GM19025 (cell line): Measurements from ENCODE around the gene LSM7.
"Not testable (repeated sequence)": the region's sequence is repeated elsewhere in the genome, so short reads cannot be mapped to it uniquely, and the experiment has no call there.

Experiments used
- ATAC-seq: cut with Tn5 transposase; IDR thresholded peaks from one replicate; pipeline ENCODE4 v1.9.1; 2021; ENCODE audit warnings: mild to moderate bottlenecking, low read depth, moderate library complexity; ENCODE audit not compliant: unreplicated experiment

The LSM7 gene

DNA sequence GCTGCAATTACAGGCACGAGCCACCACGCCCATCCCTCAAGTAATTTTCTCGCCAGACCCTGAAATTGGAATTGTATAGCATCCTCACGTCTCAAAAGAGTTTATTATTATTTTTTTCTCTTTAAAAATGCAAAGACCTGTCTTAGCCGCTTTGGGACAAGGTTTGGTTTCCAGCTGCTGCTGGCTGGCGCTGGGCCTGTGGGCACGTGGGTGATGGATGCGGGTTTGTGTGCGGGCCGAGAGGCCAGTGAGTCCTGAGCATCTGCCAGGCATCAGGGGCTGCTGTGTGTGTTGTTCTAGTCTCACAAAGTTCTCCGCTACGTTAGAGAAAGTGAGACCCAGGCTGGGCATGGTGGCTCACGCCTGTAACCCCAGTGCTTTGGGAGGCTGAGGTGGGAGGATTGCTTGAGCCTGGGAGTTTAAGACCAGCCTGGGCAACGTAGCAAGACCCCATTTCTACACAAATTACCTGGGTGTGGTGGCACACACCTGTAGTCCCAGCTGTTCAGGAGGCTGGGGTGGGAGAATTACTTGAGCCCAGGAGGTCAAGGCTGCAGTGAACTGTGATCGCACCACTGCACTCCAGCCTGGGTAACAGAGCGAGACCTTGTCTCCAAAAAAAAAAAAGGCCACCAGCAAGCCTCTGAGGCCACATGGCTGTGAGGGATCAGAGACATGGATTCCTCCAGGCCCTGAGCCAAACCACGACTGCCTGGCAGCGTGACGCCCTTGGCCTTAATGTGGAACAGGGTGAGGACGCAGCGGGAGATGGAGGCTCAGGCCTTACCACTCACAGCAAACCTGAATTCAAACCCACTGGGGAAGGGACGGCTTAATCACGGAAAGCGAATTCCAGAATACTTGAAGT, 27.0 kb upstream of the LSM7 start:
- no peak for ATAC-seq

DNA sequence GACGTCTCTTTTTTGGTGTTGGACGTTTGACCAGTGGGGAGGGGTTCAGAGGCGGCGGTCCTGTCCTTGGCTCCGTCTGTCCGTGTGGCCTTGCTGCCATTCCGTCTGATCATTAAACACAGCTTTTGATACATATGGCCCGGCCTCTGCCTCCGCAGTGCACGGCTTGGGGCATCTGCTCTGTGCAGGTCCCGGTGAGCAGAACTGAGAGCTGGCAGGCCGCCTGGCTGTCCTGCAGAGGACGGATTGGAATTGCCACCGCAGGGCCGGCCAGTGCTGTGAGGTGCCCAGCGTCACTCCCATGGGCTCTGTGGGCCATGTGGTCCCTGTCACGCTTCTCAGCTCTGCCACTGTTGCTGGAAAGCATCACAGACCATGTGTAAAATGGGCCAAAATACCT, 26.3 kb upstream of the LSM7 start:
- no peak for ATAC-seq

DNA sequence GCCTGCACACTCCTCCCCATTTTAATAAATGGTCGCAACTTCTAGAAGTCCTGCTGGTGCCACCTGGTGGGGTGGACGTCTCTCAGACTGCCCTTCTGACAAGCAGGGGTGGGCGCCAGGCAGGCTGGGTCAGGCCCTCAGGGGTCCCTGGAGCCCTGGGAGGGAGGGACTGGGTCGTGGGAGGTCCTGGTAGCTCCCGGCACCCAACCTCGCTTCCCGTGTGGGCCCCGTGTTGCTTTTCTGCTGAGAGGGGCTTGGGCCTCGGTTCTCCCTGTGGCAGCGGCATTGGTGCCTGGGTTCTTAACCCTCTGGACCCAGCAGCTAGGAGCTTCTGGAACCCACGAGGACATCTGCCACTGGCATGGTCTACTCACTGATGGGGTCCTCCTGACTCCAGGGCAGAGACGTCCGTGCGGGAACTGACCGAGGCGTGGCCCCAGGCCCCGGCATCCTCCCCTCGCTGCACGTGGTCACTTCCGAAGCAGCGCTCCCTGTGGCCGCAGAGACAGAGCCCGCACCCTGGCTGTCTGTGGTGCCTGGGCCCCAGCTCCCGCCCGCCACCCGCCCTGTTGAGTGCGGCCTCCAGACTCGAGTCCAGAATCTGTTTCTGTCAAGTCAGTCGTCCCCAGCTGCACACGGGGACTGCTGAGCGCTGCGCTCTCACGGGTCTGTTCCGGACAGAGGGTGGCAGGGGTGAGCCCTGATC, 25.7 kb upstream of the LSM7 start:
- no peak for ATAC-seq

GRCh38 chr19:2353159-2353886, 24.9 kb upstream of the LSM7 start:
- ATAC-seq: no peak

GRCh38 chr19:2352121-2352520, 23.7 kb upstream of the LSM7 start:
- no peak for ATAC-seq

DNA sequence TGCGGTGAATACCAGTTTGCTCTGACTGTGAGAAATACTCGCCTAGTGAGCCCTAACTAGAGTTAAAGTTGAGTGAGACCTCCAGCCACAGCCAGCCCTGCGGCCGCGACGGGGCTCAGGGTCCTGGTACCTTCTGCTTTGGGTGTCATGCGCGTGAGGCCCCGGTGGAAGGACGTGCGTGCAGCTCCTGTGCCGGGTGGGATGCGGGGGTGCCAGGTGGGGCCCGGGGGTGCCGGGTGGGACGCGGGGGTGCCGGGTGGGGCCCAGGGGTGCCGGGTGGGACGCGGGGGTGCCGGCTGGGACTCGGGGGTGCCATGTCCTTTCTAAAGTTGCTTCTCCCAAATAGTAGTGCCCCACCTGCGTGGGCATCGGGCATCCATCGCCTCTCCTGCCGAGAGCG, 23.2 kb upstream of the LSM7 start:
- no peak for ATAC-seq

DNA sequence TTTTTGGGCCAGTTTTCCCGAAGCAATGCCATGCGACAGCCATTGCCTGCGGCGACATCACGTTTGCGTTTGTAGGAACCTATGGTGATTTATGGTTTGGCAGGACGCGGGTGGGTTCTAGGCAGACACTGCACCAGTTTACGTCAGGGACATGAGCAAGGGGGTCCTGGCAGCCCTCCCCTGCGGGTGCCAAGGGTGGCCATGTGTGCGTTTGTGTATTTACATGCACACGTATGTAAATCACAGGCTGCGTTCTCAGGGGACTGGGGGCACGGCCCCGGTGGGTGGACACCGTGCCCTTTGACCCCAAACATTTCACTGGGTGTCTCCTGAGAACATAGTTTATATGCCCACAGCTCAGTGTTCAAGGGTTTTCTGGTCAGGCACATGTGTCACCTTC, 22.3 kb upstream of the LSM7 start:
- no peak for ATAC-seq

- not testable (repeated sequence) for ATAC-seq
These were observed 21.4 kb upstream of the LSM7 start for GRCh38 chr19:2349818-2350217.

- ATAC-seq: no peak
These were observed 17.6 kb upstream of the LSM7 start for GRCh38 chr19:2345794-2346663.

DNA sequence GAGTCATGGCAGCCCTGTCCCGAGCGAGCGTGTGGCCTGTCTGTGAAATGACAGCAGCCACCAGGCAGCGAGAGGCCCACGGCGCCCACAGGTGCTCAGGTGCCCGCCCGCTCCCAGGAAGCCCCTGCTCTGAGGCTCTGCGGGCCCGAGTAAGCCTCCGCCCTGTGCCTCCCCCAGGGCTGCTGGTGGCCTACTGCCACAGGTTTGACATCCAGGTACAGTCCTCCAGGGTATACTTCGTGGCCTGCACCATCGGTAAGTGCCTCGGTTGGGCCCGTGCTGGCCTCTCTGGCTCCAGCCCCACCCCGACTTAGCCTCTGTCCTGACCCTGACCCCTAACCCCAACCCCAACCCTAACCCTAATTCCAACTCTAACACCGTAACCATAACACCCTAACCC, 16.7 kb upstream of the LSM7 start:
- ATAC-seq: no peak

GRCh38 chr19:2344381-2344870, 16.0 kb upstream of the LSM7 start:
- no peak for ATAC-seq

DNA sequence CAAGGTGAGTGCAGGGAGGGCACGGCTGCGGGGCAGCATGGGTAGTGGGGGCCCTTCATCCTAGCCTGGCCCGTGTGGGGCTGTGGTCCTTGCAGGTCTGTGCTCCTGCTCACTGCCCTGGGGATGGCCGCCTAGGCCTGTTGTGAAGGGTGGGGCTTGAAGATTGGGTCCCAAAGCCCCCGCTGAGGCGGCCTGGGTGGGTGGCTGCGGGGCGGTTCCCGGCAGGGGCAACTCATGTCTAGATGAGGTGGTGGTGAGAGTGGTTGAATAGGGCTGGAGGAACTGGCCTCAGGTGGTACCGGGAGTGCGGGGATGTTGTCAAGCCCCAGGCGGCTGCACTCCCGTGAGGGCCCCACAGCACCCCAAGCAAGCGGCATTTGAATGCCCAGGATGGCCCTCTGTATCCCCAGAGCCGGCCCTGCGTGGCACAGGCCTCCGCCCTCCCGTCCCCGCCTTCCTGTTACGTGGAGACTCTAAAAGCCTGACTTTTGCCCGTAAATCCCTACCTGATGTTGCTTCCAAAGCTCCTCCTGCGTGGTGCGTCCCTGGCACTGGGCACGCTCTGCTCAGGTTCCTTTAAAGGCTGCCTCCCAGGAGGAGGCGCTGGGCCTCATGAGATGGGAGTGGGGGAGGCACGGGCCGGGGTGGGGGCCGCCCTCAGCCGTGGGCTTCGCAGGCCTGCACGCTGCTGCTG, 15.1 kb upstream of the LSM7 start:
- no peak for ATAC-seq

- ATAC-seq: no peak
These were observed 14.4 kb upstream of the LSM7 start for GRCh38 chr19:2342656-2343288.

GRCh38 chr19:2341982-2342381, 13.6 kb upstream of the LSM7 start:
- no peak for ATAC-seq

GRCh38 chr19:2341244-2341751, 12.9 kb upstream of the LSM7 start:
- ATAC-seq: no peak

DNA sequence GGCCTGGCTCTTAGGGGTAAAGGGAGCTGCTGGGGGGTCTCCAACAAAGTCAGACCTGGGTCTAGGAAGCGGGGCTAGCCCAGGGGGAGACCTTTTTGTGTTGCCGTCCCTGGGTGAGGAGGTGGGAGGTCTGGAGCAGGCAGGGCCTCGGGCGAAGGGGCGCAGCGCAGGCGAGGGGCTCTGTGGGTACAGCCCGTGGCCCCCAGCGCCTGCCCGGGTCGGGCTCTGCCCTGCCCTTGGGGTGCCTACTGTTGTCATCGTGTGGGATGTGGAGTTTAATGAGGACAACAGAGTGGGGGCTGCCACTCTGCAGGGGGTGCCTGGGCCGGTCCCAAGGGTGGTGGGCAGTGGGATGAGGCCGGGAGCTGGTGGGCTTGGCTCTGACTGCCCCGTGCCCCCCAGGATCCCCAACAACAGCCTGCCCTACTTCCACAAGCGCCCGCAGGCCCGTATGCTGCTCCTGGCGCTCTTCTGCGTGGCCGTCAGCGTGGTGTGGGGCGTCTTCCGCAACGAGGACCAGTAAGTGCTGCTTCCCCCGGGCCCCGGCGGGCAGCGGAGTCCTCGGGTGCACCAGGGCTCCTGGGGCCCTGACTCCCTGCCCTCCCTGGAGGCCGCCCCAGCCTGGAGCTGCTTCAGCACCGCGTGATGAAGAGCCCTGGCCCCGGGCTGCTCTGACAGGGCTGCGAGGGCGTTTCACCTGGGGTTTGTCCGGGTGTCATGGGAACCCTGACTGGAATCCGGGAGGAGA, 12.3 kb upstream of the LSM7 start:
- no peak for ATAC-seq

DNA sequence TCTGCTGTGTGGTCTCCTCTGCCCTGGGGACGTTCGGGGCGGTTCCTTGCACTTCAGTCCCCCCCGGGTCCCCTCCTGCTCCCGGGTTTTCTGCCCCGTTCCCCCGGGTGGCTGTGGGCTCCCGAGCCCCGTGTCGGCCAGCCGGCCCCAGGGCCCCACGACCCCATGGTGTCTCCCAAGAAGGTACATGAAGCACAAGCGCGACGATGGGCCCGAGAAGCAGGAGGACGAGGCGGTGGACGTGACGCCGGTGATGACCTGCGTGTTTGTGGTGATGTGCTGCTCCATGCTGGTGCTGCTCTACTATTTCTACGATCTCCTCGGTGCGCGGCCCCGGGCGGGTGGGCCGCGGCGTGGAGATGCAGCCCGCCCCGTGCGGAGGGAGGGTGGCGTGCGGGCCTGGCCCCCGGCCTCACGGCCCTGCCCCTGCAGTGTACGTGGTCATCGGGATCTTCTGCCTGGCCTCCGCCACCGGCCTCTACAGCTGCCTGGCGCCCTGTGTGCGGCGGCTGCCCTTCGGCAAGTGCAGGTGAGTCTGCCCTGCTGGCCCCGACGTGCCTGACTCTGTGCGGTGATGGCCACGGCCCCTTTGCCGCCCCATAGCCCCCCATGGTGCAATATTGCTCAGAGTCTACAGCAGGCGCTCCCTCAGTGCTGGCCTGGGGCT, 11.4 kb upstream of the LSM7 start:
- no peak for ATAC-seq
